T-helper 1 cell treated with Interleukin-12 subunit alpha and Interleukin-12 subunit beta and Interleukin-4 antibody, amounts not matched to agents 30 μg/mL and 1 μg/mL, for 36 hours (primary cell): ENCODE measurements around the gene PRKAR1B.

Experiments
- H3K27ac Mint-ChIP-seq: one replicate; pipeline ENCODE4 v1.8.0; 2021; ENCODE audit warnings: mild to moderate bottlenecking, mixed read lengths
- H3K27me3 Mint-ChIP-seq: one replicate; pipeline ENCODE4 v1.8.0; 2021; ENCODE audit warnings: low read depth, mixed read lengths
- H3K36me3 Mint-ChIP-seq: one replicate; pipeline ENCODE4 v1.8.0; 2021; ENCODE audit warnings: low read depth, mixed read lengths
- H3K4me1 Mint-ChIP-seq: one replicate; pipeline ENCODE4 v1.8.0; 2021; ENCODE audit warnings: low read depth, mixed read lengths
- H3K4me3 Mint-ChIP-seq: one replicate; pipeline ENCODE4 v1.8.0; 2021; ENCODE audit warnings: mild to moderate bottlenecking, moderate library complexity, mixed read lengths
- H3K9me3 Mint-ChIP-seq: one replicate; pipeline ENCODE4 v1.8.0; 2021; ENCODE audit warnings: mixed read lengths

Gene PRKAR1B

DNA sequence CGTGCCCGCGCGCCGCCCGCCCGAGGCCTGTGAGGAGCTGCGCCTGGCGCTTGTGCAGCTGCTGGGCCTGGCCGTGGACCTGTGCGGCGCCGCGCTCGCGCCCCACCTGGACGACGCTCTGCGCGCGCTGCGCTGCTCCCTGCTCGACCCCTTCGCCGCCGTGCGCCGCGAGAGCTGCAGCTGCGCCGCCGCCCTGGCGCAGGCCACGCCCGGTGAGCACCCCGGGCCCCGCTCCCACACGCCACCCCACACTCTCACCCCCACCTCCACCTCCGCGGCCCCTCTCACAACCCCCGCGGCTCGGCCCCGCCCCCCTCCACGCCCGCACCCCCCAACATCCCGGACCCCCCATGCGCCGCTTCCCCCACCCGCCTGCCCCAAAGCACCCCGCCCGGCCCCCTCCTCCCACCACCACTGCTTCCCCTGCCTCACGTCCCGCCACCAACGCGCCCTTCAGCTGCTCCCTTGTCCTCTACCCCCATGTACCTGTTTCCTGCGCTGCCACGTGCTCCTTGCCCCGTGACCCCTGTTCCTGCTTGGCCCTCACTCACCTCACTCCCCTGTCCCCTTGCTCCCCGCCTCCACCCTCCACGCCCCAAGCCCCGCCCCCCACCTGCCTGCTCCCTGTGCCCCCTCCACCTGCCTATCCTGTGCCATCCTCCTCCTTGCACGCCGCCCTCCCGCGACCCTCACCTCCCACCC lies at the start of gene PRKAR1B:
TSS of gene PRKAR1B (minus strand) at position 178 of the 702 bp plus-strand sequence. CDS start 15,776 bp downstream, outside the sequence.
- Mint-ChIP-seq H3K9me3 (peaks cover 11% of the 10 kb centered on the region), H3K4me3 (peak within 1 kb of the TSS; percentile 88), H3K27me3 (no peaks in the 10 kb centered on the region), H3K4me1 (peaks cover 17% of the 10 kb centered on the region), H3K27ac (peak within 1 kb of the TSS; percentile 80), H3K36me3 (peaks cover 22% of the 10 kb centered on the region)

DNA sequence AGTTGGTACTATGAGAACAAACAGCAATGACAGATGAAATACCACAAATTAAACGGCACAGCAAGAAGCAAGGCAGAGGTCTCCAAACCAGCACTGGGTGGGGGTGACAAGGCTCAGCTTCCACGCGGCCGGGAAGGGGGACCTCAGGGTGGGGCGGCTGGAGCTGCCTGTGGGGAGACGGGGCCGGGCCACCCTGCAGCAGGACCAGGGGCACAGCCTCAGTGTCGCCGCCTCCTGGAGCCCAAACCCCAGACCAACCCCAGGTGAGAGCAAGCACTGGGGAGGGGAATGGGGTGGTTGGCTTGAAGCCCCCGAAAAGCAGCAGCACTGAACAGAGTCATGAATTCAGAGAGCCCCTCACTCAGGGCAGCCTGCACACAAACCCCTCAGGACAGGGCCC lies 49.3 kb upstream of the PRKAR1B start:
- no peaks in the 10 kb centered on the region for H3K4me1 Mint-ChIP-seq
- peaks cover 9% of the 10 kb centered on the region for H3K36me3 Mint-ChIP-seq
- H3K27ac Mint-ChIP-seq = no peak overlapping the region
- no peak overlapping the region for H3K4me3 Mint-ChIP-seq
- H3K27me3 Mint-ChIP-seq = no peaks in the 10 kb centered on the region
- H3K9me3 Mint-ChIP-seq = no peaks in the 10 kb centered on the region

DNA sequence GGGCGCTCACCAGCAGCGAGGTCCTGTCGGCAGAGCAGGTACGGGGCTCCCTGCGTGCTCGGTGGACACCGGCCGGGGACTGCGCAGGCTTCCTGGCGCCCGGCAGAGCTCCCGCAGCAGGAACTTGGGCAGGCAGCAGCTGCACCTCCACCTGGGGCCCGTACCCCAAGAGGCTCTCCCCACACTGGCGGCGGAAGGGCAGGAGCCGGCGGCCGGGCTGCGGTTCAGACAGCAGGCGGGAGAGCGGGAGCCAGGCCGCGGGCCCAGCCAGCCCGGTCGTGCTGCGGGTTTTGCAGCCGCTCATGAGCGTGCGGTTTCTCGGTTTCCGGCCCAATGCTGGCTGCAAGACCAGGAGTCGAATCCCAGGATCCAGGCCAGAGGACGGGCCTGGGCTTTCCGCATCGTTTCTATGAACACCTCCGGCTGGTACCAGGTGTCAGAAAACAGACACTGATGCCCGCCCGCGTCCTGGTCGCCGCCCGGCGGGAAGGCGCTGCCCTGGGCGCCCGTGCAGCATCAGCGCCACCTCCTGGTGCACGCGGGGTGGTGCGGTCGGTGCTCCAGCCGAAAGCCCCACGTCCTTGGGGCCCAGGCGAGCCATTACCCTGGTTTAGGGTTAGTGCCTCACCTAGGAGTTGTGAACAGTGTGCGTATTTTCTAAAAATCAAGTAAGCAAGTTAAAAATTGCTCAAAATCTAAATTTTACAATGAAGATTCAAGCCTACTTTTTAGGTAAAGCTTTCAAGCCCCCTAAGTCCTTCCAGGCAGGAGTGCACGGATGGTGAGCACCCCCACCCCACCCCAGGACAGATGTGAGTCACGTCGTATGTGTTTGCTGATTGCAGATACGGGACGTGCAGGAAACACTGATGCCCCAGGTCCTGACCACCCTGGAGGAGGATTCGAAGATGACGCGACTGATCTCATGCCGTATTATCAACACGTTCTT lies 47.4 kb upstream of the PRKAR1B start:
- no peaks in the 10 kb centered on the region for H3K27me3 Mint-ChIP-seq

DNA sequence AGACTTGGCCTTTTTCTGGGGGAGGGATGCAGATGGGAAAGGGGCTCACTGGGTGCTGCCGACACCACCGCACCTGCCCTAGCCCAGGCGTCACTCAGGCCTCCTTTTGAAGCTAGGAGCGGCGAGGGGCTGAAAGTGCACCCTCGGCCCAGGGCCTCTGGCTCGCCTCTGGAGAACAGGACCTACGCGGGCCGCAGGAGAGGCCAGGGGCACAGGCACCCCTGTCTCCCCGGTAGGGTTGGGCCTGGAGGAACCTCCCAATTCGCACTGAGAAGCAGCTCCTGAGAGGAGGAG lies 46.5 kb upstream of the PRKAR1B start:
- Mint-ChIP-seq H3K4me3 (no peak overlapping the region), H3K4me1 (no peaks in the 10 kb centered on the region), H3K9me3 (no peaks in the 10 kb centered on the region), H3K27me3 (no peaks in the 10 kb centered on the region), H3K27ac (no peak overlapping the region), H3K36me3 (peaks cover 4% of the 10 kb centered on the region)

More for the DNA sequence above, 47.4 kb upstream of the PRKAR1B start:
- no peak overlapping the region for H3K4me3 Mint-ChIP-seq
- no peaks in the 10 kb centered on the region for H3K9me3 Mint-ChIP-seq
- H3K27ac Mint-ChIP-seq = no peak overlapping the region
- H3K4me1 Mint-ChIP-seq = no peaks in the 10 kb centered on the region
- H3K36me3 Mint-ChIP-seq = peaks cover 4% of the 10 kb centered on the region

DNA sequence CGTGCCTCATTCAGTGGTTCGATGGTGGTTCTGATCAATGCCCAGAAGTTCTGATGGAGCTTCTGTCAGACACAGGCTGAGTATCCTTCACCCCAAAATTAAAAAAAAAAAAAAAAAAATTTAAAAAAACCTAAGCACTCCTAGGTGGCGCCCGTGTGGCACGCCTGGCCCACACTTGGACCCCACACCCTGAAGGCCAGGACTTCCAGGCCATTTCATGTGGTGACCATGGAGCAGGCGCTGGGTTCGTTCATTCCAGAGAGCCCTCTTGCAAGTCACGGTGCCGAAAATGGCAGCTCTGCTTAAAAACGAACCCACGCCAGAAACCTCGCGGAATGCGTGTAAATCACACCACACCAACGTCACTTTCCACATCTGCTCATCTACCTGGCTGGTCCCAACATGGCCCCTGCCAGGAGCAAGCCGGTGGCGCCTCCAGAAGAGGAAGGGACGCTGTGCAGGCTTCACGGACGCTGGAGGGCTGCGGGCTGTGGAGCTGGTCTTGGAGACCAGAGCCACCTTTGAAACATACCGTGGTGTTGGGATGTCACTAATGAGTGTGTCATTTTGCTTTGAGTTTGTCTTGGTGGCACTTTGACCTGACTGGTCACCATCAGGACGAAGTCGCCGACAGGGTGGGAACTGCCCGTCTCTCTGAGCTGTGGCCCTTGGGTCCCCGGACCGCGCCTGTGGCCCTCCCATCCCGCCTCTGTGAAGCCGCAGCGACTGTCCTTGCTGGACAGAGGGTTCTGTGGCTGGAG lies 46.0 kb upstream of the PRKAR1B start:
- H3K4me3 Mint-ChIP-seq = no peak overlapping the region
- no peaks in the 10 kb centered on the region for H3K4me1 Mint-ChIP-seq
- no peaks in the 10 kb centered on the region for H3K27me3 Mint-ChIP-seq
- peaks cover 4% of the 10 kb centered on the region for H3K36me3 Mint-ChIP-seq
- H3K27ac Mint-ChIP-seq = no peak overlapping the region
- H3K9me3 Mint-ChIP-seq = no peaks in the 10 kb centered on the region

DNA sequence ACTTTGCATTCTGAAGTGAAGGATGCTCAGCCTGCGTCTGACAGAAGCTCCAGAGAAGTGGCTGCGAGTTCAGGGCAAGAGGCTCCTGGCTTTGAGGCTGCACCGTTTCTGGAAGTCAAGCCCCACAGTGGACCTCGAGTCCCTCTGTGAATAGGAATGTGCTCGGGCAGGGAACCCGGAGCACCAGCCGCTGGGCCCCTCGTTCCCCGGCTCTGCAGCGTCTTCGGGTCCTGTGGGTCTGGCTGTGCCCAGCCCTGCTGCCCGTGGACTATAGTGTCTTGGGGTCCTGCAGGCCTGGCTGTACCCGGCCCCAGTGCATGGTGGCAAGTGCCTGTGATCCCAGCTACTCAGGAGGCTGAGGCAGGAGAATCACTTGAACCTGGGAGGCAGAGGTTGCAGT lies 45.3 kb upstream of the PRKAR1B start:
- Mint-ChIP-seq H3K9me3 (no peaks in the 10 kb centered on the region), H3K4me1 (no peaks in the 10 kb centered on the region), H3K36me3 (peaks cover 6% of the 10 kb centered on the region), H3K27ac (no peak overlapping the region), H3K4me3 (no peak overlapping the region), H3K27me3 (no peaks in the 10 kb centered on the region)

DNA sequence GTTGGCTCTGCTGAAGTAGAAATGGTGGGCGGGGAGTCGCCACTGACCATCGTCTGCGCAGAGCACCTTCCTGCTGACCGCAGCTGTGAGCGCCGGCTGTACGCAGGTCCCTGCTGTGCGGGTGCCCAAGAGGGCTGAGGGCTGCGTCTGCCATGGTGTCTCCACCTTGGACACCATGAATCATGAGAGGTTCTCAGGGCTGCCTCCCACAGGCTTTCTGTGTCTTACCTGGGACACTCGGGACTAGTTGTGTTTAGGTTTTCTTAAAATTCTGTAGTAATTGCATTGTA lies 44.9 kb upstream of the PRKAR1B start:
- no peaks in the 10 kb centered on the region for H3K27me3 Mint-ChIP-seq
- H3K36me3 Mint-ChIP-seq = peaks cover 7% of the 10 kb centered on the region
- H3K27ac Mint-ChIP-seq = no peak overlapping the region
- H3K9me3 Mint-ChIP-seq = no peaks in the 10 kb centered on the region
- no peak overlapping the region for H3K4me3 Mint-ChIP-seq
- H3K4me1 Mint-ChIP-seq = no peaks in the 10 kb centered on the region

DNA sequence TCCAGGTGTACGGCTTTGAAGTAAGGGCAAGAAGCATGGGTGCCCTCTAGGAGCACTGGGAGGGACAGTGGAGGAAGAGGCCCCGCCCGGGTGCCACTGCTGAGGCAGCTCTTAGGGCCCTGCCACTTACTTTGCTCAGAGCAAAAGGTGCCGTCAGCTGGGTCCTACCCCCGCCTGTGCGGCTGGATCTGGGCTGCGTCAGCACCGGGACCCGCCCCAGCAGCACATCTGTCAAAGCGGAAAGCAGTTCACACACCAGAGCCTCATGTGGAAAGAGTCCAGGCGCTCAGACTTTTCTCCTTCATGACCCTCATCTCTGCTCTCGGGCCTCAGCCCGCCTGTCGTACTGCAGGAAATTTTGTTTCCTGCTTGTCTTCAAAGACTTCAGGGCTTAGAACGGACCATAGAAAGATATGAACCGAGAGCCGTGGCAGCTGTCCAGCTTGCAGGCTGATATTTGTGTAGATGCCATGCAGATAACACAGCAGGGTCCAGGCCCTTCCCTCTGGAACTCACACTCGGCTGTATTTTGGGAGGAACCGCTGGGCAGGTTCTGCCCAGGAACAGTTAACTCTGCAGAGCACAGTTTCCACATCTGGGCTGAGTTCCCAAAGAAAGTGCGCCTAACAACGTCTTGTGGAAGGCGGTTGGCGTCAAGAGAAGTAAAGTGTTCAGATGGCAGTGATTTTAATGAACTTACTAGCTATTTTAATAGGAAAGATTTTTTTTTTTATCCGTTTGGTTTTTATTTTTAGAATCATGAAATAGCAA lies 44.3 kb upstream of the PRKAR1B start:
- Mint-ChIP-seq H3K27me3 (no peaks in the 10 kb centered on the region), H3K27ac (no peak overlapping the region), H3K36me3 (peaks cover 7% of the 10 kb centered on the region), H3K9me3 (no peaks in the 10 kb centered on the region), H3K4me3 (no peak overlapping the region), H3K4me1 (no peaks in the 10 kb centered on the region)

DNA sequence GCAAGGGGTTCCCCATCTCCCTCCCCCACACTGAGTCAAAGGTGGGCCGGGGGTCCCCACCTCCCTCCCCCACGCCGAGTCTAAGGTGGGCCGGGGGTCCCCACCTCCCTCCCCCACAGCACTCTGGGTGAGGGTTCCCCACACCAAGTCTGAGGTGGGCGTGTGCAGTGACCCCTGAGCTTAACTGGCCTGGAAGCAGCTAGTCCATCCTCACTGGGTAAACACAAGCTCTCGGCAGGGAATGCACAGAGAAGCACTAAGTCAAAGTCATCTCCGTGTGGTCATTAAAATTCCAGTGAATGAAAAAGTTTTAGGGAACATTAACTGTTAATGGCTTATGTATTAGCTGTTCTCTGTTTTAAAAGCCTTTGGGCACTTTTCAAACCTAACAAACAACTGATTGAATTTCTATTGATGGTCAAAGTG lies 43.7 kb upstream of the PRKAR1B start:
- no peaks in the 10 kb centered on the region for H3K27me3 Mint-ChIP-seq
- peaks cover 7% of the 10 kb centered on the region for H3K36me3 Mint-ChIP-seq
- no peak overlapping the region for H3K4me3 Mint-ChIP-seq
- H3K9me3 Mint-ChIP-seq = no peaks in the 10 kb centered on the region
- no peak overlapping the region for H3K27ac Mint-ChIP-seq
- no peaks in the 10 kb centered on the region for H3K4me1 Mint-ChIP-seq

DNA sequence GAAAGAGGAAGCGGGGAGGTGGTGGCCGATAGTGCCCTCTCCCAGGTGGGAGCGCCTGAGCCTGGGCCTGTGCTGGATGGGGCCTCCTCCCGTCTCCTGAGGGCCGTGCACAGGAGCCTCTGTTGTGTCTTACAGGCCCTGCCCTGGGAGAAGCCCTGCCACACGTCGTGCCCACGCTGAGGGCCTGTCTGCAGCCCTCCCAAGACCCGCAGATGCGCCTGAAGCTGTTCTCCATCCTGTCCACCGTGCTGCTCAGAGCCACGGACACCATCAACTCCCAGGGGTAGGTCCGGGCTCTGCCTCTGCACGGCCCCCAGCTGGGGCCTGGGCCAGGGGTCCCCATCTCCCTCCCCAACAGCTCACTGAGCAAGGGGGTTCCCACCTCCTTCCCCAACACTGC lies 43.3 kb upstream of the PRKAR1B start:
- Mint-ChIP-seq H3K36me3 (peaks cover 4% of the 10 kb centered on the region), H3K27me3 (no peaks in the 10 kb centered on the region), H3K4me3 (no peak overlapping the region), H3K9me3 (no peaks in the 10 kb centered on the region), H3K27ac (no peak overlapping the region), H3K4me1 (no peaks in the 10 kb centered on the region)

DNA sequence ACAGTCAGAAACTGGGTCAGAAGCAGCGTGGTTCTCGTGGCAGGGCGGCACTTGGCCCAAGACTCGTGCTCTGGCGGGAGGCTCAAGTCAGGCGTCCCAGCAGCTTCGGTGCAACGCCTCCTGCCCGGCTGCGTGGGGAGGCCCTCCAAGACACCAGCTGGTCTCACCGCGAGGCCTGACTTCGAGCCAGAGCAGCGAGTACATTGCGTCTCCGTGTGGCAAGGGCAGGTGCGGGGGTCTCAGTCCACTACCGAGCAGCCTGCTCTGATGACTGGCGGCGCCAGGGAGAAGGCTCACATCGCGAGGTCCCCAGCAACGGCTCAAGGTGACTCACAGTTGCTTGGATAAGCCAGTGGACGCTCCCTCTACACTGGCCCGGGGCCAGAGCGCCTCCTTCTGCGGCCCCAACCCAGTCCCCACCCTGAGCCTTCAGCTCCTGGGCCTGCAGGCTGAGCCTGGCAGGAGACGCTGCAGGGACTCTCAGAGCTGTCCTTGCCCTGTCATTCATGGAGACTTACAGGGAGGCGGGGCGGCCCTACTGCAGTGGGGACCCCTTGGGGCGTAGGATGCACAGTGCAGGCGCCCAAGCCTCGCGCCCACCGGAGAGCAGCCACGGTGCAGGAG lies 41.9 kb upstream of the PRKAR1B start:
- H3K9me3 Mint-ChIP-seq = no peaks in the 10 kb centered on the region
- H3K36me3 Mint-ChIP-seq = peaks cover 4% of the 10 kb centered on the region
- no peak overlapping the region for H3K4me3 Mint-ChIP-seq
- no peaks in the 10 kb centered on the region for H3K4me1 Mint-ChIP-seq
- no peak overlapping the region for H3K27ac Mint-ChIP-seq
- H3K27me3 Mint-ChIP-seq = no peaks in the 10 kb centered on the region

DNA sequence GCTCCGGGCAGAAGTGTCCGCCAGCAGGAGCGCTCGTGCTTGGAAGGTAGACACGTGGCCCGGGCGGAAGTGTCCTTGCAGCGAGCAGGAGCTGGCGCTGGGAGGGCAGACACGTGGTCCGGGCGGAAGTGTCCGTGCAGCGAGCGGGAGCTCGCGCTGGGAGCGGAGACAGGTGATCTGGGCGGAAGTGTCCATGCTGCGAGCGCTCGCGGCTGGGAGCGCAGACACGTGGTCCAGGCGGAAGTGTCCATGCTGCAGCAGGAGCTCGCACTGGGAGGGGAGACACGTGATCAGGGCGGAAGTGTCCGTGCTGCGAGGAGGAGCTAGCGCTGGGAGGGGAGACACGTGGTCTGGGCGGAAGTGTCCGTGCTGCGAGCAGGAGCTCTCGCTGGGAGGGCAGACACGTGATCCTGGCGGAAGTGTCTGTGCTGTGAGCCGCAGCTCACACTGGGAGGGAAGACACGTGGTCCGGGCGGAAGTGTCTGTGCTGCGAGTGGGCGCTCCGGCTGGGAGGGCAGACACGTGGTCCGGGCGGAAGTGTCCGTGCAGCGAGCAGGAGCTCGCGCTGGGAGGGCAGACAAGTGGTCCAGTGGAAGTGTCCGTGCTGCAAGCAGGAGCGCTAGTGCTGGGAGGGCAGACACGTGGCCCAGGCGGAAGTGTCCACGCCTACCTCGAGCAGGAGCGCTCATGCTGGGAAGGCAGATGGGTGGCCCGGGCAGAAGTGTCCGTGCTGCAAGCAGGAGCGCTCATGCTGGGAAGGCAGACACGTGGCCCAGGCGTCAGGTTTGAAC lies 41.1 kb upstream of the PRKAR1B start:
- H3K27ac Mint-ChIP-seq = no peak overlapping the region

DNA sequence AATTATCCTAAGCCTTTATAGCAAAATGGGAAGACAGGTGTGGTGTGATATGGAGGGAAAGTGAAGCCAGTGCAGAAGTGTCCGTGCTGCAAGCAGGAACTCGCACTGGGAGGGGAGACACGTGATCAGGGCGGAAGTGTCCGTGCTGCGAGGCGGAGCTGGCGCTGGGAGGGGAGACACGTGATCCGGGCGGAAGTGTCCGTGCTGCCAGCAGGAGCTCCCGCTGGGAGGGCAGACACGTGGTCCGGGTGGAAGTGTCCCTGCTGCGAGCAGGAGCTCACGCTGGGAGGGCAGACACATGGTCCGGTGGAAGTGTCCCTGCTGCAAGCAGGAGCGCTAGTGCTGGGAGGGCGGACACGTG lies 40.5 kb upstream of the PRKAR1B start:
- Mint-ChIP-seq H3K9me3 (no peaks in the 10 kb centered on the region), H3K27me3 (no peaks in the 10 kb centered on the region), H3K27ac (no peak overlapping the region), H3K36me3 (peaks cover 4% of the 10 kb centered on the region), H3K4me3 (no peak overlapping the region), H3K4me1 (no peaks in the 10 kb centered on the region)

More for the DNA sequence above, 41.1 kb upstream of the PRKAR1B start:
- Mint-ChIP-seq H3K4me3 (no peak overlapping the region), H3K36me3 (peaks cover 4% of the 10 kb centered on the region), H3K27me3 (no peaks in the 10 kb centered on the region), H3K9me3 (no peaks in the 10 kb centered on the region), H3K4me1 (no peaks in the 10 kb centered on the region)
